Upper lobe of right lung (tissue), 1 donor: Measurements from ENCODE around the gene SLC19A1. TPM values are rescaled to one million over a fixed set of nuclear protein-coding genes. Genes with fewer than 3 reads are reported as not detected.

Source experiments
- ATAC-seq: fragments of 200-7000 bp; cut with Tn5 transposase; one replicate; pipeline ENCODE4 v1.9.1; 2020; ENCODE audit warnings: mild to moderate bottlenecking, moderate library complexity
- DNase-seq: peaks from one replicate; pipeline ENCODE4 v3.0.0-alpha.2; 2020
- H3K27ac ChIP-seq: fragments of 200-600 bp; one replicate; pipeline ENCODE4 v1.8.0; 2022
- H3K27me3 ChIP-seq: fragments of 200-600 bp; one replicate; pipeline ENCODE4 v1.8.0; 2022; ENCODE audit warnings: mild to moderate bottlenecking
- H3K36me3 ChIP-seq: fragments of 200-600 bp; one replicate; pipeline ENCODE4 v1.8.0; 2022
- H3K4me1 ChIP-seq: fragments of 200-600 bp; one replicate; pipeline ENCODE4 v1.8.0; 2022
- H3K4me3 ChIP-seq: fragments of 200-600 bp; one replicate; pipeline ENCODE4 v1.8.0; 2022; ENCODE audit warnings: mild to moderate bottlenecking
- H3K9me3 ChIP-seq: fragments of 200-600 bp; one replicate; pipeline ENCODE4 v1.8.0; 2022
- CTCF ChIP-seq: fragments of 200-600 bp; IDR thresholded peaks from one replicate; pipeline ENCODE4 v1.8.0; 2022; ENCODE audit warnings: antibody characterized with exemption
- intact Hi-C: fragments of 100-400 bp; cut with DNase I; formaldehyde crosslinking; loops from one replicate; pipeline ENCODE4 v1.11.0; 2022
- total RNA-seq: library from RNA; stranded (reverse); fragmentation: NEBNext Ultra II Directional; extraction: Animal tissue kit (Norgen Biotek cat#: 25700); gene quantifications from one replicate; pipeline ENCODE4 v1.2.1, GENCODE V29; 2021
- donor health status: DM: no; HTN: yes; CAD: no; lungs with severe emphysema.

SLC19A1 gene
- total RNA-seq, 1 donor from 2014 or later, result 39.3 TPM

- Histone ChIP-seq H3K27me3 (no peaks in the 10 kb centered on the region), H3K36me3 (no peaks in the 10 kb centered on the region), H3K27ac (no peak overlapping the region), H3K4me3 (no peak overlapping the region), H3K9me3 (no peaks in the 10 kb centered on the region), H3K4me1 (peaks cover 16% of the 10 kb centered on the region)
- intact Hi-C loops, result no loop called here
- TF ChIP-seq CTCF, result no peak
- DNase-seq (peak; percentile 55), ATAC-seq (no peak)
These were observed 5.7 kb downstream of the SLC19A1 start for GRCh38 chr21:45536301-45537081.

GRCh38 chr21:45535341-45536081, 6.7 kb downstream of the SLC19A1 start:
- no peaks in the 10 kb centered on the region for H3K9me3 ChIP-seq
- DNase-seq (peak; percentile 75), ATAC-seq (peak; percentile 57)
- no peaks in the 10 kb centered on the region for H3K27me3 ChIP-seq
- peaks cover 11% of the 10 kb centered on the region for H3K4me1 ChIP-seq
- H3K36me3 ChIP-seq, result no peaks in the 10 kb centered on the region
- no peak overlapping the region for H3K27ac ChIP-seq
- intact Hi-C loops, result no loop called here
- no peak overlapping the region for H3K4me3 ChIP-seq
- no peak for TF ChIP-seq CTCF

- DNase-seq, result peak; percentile 75
- Histone ChIP-seq H3K4me3 (no peak overlapping the region), H3K27me3 (no peaks in the 10 kb centered on the region), H3K4me1 (peaks cover 11% of the 10 kb centered on the region), H3K36me3 (no peaks in the 10 kb centered on the region), H3K27ac (no peak overlapping the region), H3K9me3 (no peaks in the 10 kb centered on the region)
- no peak for TF ChIP-seq CTCF
- peak; percentile 55 for ATAC-seq
- intact Hi-C loops, result no loop called here
These were observed 7.5 kb downstream of the SLC19A1 start for GRCh38 chr21:45534636-45535331.

- TF ChIP-seq CTCF, result no peak
- Histone ChIP-seq H3K4me1 (peaks cover 11% of the 10 kb centered on the region), H3K27me3 (no peaks in the 10 kb centered on the region), H3K36me3 (no peaks in the 10 kb centered on the region), H3K27ac (peak overlapping the region; percentile 17), H3K9me3 (no peaks in the 10 kb centered on the region), H3K4me3 (no peak overlapping the region)
- peak; percentile 64 for DNase-seq
- intact Hi-C loops, result no loop called here
- ATAC-seq, result no peak
These were observed 8.2 kb downstream of the SLC19A1 start for GRCh38 chr21:45533846-45534635.

GRCh38 chr21:45533361-45533845, 8.8 kb downstream of the SLC19A1 start:
- no peaks in the 10 kb centered on the region for H3K27me3 ChIP-seq
- no peaks in the 10 kb centered on the region for H3K36me3 ChIP-seq
- intact Hi-C loops, result no loop called here
- no peak for TF ChIP-seq CTCF
- H3K4me3 ChIP-seq, result no peak overlapping the region
- H3K27ac ChIP-seq, result peak overlapping the region; percentile 17
- no peak for ATAC-seq
- peak; percentile 57 for DNase-seq
- H3K4me1 ChIP-seq, result peaks cover 11% of the 10 kb centered on the region
- H3K9me3 ChIP-seq, result no peaks in the 10 kb centered on the region
